Small intestine (tissue), 7 donors: Measurements from ENCODE around the gene ABCB8. TPM values are rescaled to one million over a fixed set of nuclear protein-coding genes. Genes with fewer than 3 reads are reported as not detected.
A peak's percentile ranks its signal among the peaks of the same experiment; 100 is the strongest.

Experiments used
- DNase-seq, 2 donors: peaks; one replicate each; pipeline versions ENCODE4 v3.0.0 to v3.0.0-alpha.2; 2013
- FAIRE-seq: peaks from 2 replicates; lab custom pipeline; 2012; peaks lifted over from hg19 to GRCh38; lab: Jason Lieb, UNC
- H3K27ac ChIP-seq, 3 donors: one replicate each; pipeline ENCODE4 v1.5.1; 2013; ENCODE audit warnings: low read length in 2 of 3, mild to moderate bottlenecking in 2 of 3, control low read depth in 1 of 3, inconsistent platforms in 1 of 3, low read depth in 1 of 3, moderate library complexity in 1 of 3
- H3K27me3 ChIP-seq, 3 donors: one replicate each; pipeline ENCODE4 v1.6.1; 2013; ENCODE audit warnings: low read length in 3 of 3, inconsistent platforms in 1 of 3; ENCODE audit not compliant: control insufficient read depth in 3 of 3, insufficient read depth in 3 of 3
- H3K36me3 ChIP-seq, 3 donors: one replicate each; pipeline ENCODE4 v1.6.1; 2013; ENCODE audit warnings: low read length in 3 of 3, inconsistent platforms in 1 of 3, low read depth in 1 of 3, mild to moderate bottlenecking in 1 of 3, moderate library complexity in 1 of 3; ENCODE audit not compliant: control insufficient read depth in 3 of 3, insufficient read depth in 2 of 3
- H3K4me1 ChIP-seq, 3 donors: one replicate each; pipeline ENCODE4 v1.6.1; 2013; ENCODE audit warnings: low read length in 2 of 3, inconsistent platforms in 1 of 3, low read depth in 1 of 3, mild to moderate bottlenecking in 1 of 3, moderate library complexity in 1 of 3; ENCODE audit not compliant: control insufficient read depth in 3 of 3, insufficient read depth in 2 of 3
- H3K4me3 ChIP-seq, 3 donors: one replicate each; pipeline ENCODE4 v1.5.1; 2013; ENCODE audit warnings: low read length in 3 of 3, control low read depth in 1 of 3, inconsistent platforms in 1 of 3, low read depth in 1 of 3, mild to moderate bottlenecking in 1 of 3, moderate library complexity in 1 of 3
- H3K9me3 ChIP-seq, 2 donors: one replicate each; pipeline ENCODE4 v1.6.1; 2013; ENCODE audit warnings: low read depth in 1 of 2, low read length in 1 of 2; ENCODE audit not compliant: control insufficient read depth in 2 of 2, insufficient read depth in 1 of 2
- WGBS, 3 donors: extraction: QIAGEN DNeasy Blood & Tissue Kit; methylation state at CpG; one replicate each; pipeline ENCODE4 v1.1.7; 2013; 5-methylcytosine and 5-hydroxymethylcytosine counted together
- polyA plus RNA-seq, 4 donors: library from polyadenylated mRNA; stranded (reverse) in 3 of 4; unstranded in 1 of 4; fragments of 200-250 nt in 3 of 4; fragments of 120-200 nt in 1 of 4; gene quantifications; one replicate each; pipeline versions ENCODE4 v1.2.1 to v1.2.3, GENCODE V29; 2013
- donor health status: healthy with polysubstance abuse.
- donor health status: control.
- donor health status: control.
- donor health status: Bipolar disorder and iron deficiency.
- donor health status: healthy.

ABCB8 gene
- polyA plus RNA-seq, 4 donors: 15.4 to 29.9 (median 16.2) TPM

DNA sequence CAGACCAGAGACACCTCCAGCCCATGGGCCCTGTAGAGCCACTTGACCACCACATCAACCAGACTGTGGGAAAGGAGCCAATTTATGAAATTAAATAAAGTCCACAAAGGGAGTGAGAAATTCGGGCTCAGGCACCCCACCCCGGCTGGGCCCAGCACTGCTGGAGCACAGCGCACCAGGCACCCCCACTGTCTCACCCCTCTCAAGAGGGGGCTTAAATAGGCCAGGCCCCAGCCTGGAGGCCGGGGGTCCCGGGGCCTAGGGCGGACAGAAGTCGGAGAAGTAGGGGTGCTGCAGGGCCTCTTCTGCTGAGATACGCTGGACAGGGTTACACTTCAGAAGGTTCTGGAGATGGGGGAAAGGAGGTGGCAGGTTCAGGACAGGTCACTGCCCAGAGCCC, 25.5 kb downstream of the ABCB8 start:
- Histone ChIP-seq H3K36me3 (peaks cover 0 to 30% (median 0%) of the 10 kb centered on the region in 3 donors), H3K9me3 (no peaks in the 10 kb centered on the region), H3K27ac (no peak overlapping the region), H3K27me3 (peaks cover 0 to 16% (median 0%) of the 10 kb centered on the region in 3 donors), H3K4me1 (peaks cover 0 to 20% (median 0%) of the 10 kb centered on the region in 3 donors), H3K4me3 (no peak overlapping the region)
- FAIRE-seq (no peak), DNase-seq (no peak)
- WGBS, 3 donors: 87 to 96% (median 94%) methylated on average over 8 of the region's 8 CpGs

DNA sequence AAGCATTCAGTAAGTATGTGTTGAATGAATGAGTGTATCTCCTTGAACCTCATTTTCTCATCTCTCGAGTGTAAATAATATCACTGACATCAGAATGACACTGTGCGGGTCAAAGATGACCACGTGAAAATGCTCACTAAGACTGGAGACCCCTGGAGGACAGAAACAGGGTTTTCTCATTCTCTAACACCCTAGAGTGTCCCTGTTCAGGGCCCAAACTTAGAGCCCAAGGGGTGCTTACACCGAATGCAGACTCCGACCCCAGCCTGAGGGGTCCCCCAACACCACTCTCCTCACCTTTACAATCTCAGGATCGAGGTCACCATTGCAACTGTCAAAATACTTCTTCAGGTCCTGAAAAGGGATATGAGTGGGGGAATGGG, 28.0 kb downstream of the ABCB8 start:
- no peak for DNase-seq
- H3K36me3 ChIP-seq: peaks cover 0 to 30% (median 0%) of the 10 kb centered on the region in 3 donors
- 81 to 88% (median 85%) methylated on average over 6 of the region's 6 CpGs for WGBS, 3 donors
- no peaks in the 10 kb centered on the region for H3K27me3 ChIP-seq
- no peaks in the 10 kb centered on the region for H3K9me3 ChIP-seq
- no peak overlapping the region for H3K4me3 ChIP-seq
- no peak overlapping the region for H3K27ac ChIP-seq
- FAIRE-seq: no peak
- H3K4me1 ChIP-seq: peaks cover 0 to 32% (median 7%) of the 10 kb centered on the region in 3 donors

DNA sequence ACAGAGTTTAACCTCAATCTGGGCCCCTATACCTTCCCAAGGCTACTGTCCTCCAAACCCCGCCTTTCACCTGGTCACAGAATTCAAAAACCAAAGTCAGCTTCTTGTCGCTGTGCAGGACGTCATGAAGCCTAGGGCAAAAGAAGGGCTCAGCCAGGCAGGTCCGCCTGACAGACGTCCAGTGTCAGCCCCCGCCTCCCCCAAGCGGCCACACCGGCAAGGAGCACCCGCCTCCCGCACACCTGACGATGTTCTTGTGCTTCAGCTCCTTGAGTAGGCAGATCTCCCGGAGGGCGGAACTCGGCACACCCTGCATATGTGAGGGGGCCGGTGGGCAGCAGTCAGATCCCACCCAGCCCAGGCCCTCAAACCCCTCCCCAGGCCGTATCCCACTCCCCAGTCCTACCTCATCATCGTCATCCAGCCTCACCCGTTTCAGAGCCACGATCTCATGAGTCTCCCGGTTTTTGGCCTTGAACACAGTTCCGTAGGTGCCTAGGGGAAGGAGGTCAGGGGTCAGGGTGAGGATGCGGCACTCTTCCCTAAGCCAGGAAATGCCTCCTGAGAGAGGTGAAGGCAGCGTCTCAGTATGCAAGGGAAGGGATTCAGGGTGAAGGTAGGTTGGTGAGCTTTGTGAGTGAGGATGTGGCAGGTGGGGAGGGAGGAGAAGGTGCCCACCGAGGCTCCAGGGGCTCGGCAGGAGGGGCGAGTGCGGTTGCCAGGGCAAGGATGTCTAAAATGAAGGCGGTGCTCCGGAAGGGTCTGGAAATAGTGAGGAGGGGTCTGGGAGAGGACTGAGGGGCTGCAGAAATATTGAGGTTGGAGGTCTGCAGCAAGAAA, 28.6 kb downstream of the ABCB8 start:
- H3K27me3 ChIP-seq: no peaks in the 10 kb centered on the region
- peak; percentile 19 to 53 for DNase-seq
- H3K27ac ChIP-seq: no peak overlapping the region
- H3K36me3 ChIP-seq: peaks cover 0 to 33% (median 0%) of the 10 kb centered on the region in 3 donors
- peaks cover 0 to 38% (median 9%) of the 10 kb centered on the region in 3 donors for H3K4me1 ChIP-seq
- H3K9me3 ChIP-seq: no peaks in the 10 kb centered on the region
- no peak for FAIRE-seq
- peak overlapping the region in 2 of 3 donors; percentile 80 to 82 for H3K4me3 ChIP-seq
- WGBS, 3 donors: 24 to 41% (median 39%) methylated on average over 27 to 29 of the region's 29 CpGs

DNA sequence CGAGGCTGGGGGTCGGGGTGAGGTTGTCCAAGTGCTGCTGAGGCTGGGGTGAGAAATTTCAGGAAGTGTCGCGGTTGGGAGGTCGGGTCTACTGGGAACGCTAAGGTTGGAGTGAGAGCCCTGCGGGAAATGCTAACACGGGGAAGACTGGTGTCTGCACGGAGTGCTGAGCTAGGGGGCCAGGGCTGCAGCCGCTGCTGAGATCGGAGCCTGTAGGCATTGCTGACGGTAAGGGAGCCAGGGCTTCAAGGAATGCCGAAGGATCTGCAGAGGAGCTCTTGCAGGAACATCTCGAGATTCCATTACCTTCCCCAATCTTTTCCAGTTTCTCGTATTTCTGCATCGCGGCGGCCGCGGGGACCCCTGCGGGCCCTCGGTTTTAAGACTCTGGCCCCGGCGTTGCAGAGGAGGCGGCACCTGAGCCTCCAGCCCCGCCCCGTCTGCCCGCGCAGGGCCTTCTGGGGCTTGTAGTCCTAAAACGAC, 29.3 kb downstream of the ABCB8 start, which contains the start of gene CDK5:
CDK5 (minus strand) TSS at position 392 of the 483 bp plus-strand sequence; CDS start at position 343, 49 bp downstream.
- Histone ChIP-seq H3K27me3 (no peaks in the 10 kb centered on the region), H3K36me3 (peaks cover 0 to 33% (median 0%) of the 10 kb centered on the region in 3 donors), H3K27ac (peak within 1 kb of the TSS; percentile 91 to 99 (median 94)), H3K9me3 (no peaks in the 10 kb centered on the region), H3K4me1 (peaks cover 0 to 41% (median 9%) of the 10 kb centered on the region in 3 donors), H3K4me3 (peak within 1 kb of the TSS; percentile 43 to 82 (median 80))
- FAIRE-seq (no peak), DNase-seq (no peak)
- WGBS, 3 donors: 0% methylated on average over 30 of the region's 30 CpGs

DNA sequence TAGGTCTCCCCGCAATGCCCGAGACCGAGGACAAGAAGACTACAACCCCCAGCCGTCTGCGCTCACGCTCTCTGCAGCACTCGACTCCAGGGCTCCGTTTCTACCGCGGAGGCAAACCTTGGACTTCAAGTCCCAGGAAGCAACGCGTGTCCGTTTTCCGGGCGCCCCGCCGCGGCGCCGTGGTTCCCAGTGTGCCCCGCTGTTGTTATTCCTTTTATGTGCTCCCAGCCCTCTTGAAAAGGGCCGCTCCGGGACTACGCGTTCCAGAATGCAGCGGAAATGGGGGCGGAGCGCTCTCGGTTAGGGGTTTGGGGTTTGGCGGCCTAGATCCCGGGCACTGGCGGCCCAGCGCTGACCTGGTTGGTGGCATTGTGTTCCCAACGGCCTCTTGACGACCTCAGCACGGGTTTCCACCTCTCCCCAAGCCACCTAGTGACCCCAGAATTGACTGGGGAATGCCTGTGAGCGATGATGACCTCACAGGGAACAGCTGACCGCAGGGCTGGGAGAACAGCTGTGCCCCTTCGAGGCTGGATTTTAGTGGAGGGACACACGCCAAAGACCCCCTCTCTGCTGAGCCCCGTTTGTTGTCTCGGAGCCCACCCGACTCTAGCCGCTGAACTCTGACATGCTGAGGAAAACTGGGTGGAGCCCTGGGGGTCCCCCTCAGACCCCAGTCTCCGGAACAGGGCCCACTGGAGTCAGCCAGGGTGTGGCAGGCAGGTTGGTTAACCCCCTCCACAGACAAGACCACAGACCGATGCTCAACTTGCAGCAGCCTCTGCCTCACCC, 29.9 kb downstream of the ABCB8 start:
- peaks cover 0 to 30% (median 0%) of the 10 kb centered on the region in 3 donors for H3K36me3 ChIP-seq
- peaks cover 0 to 41% (median 9%) of the 10 kb centered on the region in 3 donors for H3K4me1 ChIP-seq
- no peaks in the 10 kb centered on the region for H3K27me3 ChIP-seq
- 0% methylated on average over 42 to 46 of the region's 46 CpGs for WGBS, 3 donors
- peak overlapping the region; percentile 43 to 82 (median 80) for H3K4me3 ChIP-seq
- H3K9me3 ChIP-seq: no peaks in the 10 kb centered on the region
- H3K27ac ChIP-seq: peak overlapping the region; percentile 91 to 99 (median 94)
- peak; percentile 99 to 100 for DNase-seq
- FAIRE-seq: peak; percentile 39

DNA sequence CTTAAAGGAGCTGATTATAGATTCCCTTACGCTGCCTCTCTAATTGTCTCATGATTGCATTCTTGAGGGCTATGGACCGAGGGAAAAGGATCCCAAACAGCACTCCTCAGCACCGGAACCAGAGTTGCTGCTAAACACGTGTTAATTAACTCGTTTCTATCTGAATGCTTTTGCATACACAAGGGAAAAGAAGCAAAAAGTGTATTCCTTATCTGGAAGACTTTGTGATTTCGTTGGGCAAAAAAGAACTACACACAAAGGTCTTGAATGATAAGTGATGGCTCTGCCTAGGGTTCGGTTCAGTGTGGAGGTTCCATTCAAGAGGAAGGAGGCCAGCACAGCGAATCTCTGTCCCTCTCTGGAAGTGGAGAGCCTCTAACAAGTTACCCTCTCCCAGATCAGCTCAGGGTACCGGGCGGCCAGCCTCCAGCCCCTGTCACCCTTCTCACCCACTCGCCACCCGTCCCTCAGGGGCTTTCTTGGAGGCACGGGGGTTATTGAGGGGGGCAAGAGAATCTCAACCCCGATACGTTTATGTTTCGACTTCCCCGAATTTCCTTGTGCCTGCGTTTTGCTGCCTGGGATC, 30.6 kb downstream of the ABCB8 start:
- peaks cover 0 to 29% (median 0%) of the 10 kb centered on the region in 3 donors for H3K36me3 ChIP-seq
- H3K27me3 ChIP-seq: no peaks in the 10 kb centered on the region
- 3 to 4% (median 3%) methylated on average over 17 to 18 of the region's 18 CpGs for WGBS, 3 donors
- DNase-seq (peak; percentile 36 to 66), FAIRE-seq (no peak)
- H3K4me1 ChIP-seq: peaks cover 0 to 47% (median 9%) of the 10 kb centered on the region in 3 donors
- peak overlapping the region; percentile 32 to 82 (median 80) for H3K4me3 ChIP-seq
- no peaks in the 10 kb centered on the region for H3K9me3 ChIP-seq
- peak overlapping the region; percentile 91 to 99 (median 94) for H3K27ac ChIP-seq

DNA sequence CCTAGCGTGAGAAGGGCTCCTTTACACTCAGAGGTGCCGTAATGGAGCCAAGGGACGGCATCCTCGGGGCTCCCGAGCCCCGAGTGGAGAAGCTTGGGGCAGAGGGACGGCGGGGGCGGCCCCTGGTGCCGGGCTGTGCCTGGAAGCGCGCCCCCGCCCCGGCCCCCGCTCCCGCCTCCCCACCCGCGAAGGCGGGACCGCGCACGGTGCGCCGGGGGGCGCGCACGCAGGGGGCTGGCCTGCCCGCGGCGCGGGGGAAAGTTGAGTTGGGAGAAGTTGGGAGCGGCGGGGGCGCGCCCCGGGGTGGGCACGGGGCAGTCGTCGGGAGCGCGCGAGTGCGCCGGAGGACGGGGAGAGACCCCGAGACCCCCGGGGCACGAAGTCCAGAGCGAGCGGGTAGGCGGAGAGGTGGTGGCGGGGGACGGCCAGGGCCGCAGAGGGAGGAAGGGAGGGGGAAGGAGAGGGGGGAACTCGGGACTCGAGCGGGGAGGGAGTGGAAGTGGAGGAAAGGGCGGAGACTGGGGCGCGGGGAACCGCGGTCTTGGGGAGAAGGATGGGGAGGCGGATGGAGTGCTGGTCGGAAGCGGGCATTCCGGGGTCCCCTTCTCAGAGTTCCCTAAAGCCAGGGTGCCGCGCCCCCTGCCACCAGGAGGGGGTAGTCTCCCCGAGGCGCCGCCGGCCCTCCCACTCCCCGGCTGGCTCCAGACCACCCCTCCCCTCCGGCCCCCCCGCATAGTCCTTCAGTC, 31.3 kb downstream of the ABCB8 start, which contains the start of gene SLC4A2:
SLC4A2 (plus strand) TSS at position 223 of the 746 bp plus-strand sequence. CDS start 2,399 bp downstream, outside the sequence.
- Histone ChIP-seq H3K9me3 (no peaks in the 10 kb centered on the region), H3K4me3 (peak within 1 kb of the TSS; percentile 73 to 82 (median 80)), H3K4me1 (peaks cover 0 to 48% (median 9%) of the 10 kb centered on the region in 3 donors), H3K27ac (peak within 1 kb of the TSS; percentile 91 to 99 (median 94)), H3K27me3 (no peaks in the 10 kb centered on the region), H3K36me3 (peaks cover 0 to 29% (median 6%) of the 10 kb centered on the region in 3 donors)
- DNase-seq (peak; percentile 68 to 94), FAIRE-seq (no peak)
- 1% methylated on average over 47 to 75 of the region's 75 CpGs for WGBS, 3 donors
